Putamen (tissue), 1 donor: Measurements from ENCODE around the gene NUDT3.
"Not testable (repeated sequence)": the region's sequence is repeated elsewhere in the genome, so short reads cannot be mapped to it uniquely, and the experiment has no call there.

Source experiments
- DNase-seq: peaks from one replicate; pipeline ENCODE4 v3.0.0-alpha.2; 2016; ENCODE audit warnings: low spot score

Gene NUDT3

DNA sequence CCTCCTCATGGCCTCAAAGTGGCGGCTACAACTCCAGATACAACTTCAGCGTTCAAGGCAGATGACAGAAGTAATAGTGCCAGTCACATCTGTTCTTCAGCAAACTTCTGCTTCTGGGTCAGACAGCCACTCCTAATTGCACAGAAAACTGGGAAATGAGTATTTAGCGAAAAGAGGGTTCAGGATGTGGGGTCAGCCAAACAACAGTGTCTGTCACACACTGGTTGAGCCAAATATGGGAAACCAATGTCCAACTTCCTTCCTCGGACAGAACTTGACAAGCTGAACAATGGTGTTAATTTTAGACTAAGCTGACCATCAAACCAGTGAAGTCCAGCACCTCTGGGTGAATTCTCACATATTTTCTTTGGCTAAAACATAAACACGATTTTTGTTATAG is 22.1 kb downstream of the NUDT3 start:
- peak; percentile 47 for DNase-seq

GRCh38 chr6:34369385-34369784 is 23.1 kb downstream of the NUDT3 start:
- no peak for DNase-seq

DNA sequence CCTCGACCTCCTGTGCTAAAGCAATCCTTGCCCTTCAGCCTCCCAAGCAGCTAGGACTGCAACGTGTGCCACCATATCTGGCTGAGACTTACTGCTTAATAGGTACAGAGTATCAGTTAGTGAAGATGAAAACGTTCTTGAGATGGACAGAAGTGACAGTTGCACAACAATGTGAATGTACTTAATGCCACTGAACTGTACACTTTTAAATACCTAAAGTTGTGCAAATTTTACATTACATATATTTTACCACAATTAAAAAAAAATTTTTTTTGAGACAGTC is 25.9 kb downstream of the NUDT3 start:
- DNase-seq: no peak

DNA sequence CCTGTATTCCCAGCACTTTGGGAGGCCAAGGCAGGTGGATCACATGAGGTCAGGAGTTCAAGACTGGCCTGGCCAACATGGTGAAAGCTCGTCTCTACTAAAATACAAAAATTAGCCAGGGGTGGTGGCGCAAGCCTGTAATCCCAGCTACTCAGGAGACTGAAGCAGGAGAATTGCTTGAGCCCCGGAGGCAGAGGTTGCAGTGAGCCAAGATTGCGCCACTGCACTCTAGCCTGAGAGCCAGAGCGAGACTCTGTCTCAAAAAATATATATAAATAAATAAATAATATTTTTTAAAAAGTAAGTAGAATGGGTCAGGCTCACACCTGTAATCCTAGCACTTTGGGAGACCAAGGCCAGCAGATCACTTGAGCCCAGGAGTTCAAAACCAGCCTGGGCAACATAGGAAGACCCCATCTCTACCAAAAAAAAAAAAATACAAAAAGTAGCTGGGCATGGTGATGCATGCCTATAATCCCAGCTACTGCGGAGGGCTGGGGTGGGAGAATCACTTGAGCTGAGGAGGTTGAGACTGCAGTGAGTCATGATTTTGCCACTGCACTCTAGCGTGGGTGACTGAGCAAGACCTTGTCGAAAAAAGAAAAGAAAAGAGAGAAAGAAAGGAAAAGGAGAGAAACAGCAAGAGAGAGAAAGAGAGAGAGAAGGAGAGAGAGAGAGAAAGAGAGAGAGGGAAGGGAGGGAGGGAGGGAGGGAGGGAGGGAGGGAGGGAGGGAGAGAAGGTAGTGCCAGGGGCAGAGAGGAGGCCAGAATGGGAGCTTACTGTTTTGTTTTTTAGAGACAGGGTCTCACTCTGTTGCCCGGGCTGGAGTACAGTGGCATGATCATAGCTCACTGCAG is 26.5 kb downstream of the NUDT3 start:
- DNase-seq: peak; percentile 58

DNA sequence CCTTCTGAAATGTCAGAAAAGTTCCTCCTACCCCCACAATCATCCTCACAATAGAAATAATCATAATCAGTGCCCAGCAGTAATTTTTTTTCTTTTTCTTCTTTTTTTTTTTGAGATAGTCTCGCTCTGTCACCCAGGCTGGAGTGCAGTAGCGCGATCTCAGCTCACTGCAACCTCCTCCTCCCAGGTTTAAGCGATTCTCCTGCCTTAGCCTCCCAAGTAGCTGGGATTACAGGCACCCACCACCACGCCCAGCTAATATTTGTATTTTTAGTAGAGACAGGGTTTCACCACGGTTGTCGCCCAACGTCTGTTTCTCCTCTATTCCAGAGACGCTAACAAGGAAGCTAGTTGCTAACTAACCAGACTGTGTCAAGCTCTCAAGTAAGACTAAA is 28.8 kb downstream of the NUDT3 start:
- not testable (repeated sequence) for DNase-seq

GRCh38 chr6:34362909-34363680 is 29.4 kb downstream of the NUDT3 start:
- no peak for DNase-seq

GRCh38 chr6:34362176-34362575 is 30.3 kb downstream of the NUDT3 start:
- DNase-seq: no peak

- no peak for DNase-seq
Observed at GRCh38 chr6:34360556-34360955, 31.9 kb downstream of the NUDT3 start.

- no peak for DNase-seq
Observed at GRCh38 chr6:34359418-34360158, 32.9 kb downstream of the NUDT3 start.

- no peak for DNase-seq
Observed at GRCh38 chr6:34358389-34358905, 34.0 kb downstream of the NUDT3 start.

GRCh38 chr6:34357937-34358336 is 34.5 kb downstream of the NUDT3 start:
- no peak for DNase-seq

DNA sequence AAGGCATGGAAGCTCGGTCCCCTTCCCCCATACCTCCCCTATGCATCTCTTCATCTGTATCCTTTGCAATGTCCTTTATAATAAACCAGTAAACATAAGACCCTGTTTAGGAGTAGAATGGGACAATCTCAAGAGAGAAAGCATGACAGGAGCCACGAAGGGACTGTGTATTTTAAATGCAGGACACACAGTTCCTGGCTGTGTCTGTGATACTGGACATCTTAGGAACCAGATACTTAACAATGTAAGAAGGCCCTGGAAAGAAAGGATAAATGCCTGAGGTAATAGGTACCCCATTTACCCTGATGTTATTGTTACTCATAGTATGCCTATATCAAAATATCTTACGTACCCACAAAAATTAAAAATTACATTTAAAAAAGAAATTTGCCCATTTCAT is 36.6 kb downstream of the NUDT3 start:
- no peak for DNase-seq

GRCh38 chr6:34354230-34354629 is 38.2 kb downstream of the NUDT3 start:
- not testable (repeated sequence) for DNase-seq

DNA sequence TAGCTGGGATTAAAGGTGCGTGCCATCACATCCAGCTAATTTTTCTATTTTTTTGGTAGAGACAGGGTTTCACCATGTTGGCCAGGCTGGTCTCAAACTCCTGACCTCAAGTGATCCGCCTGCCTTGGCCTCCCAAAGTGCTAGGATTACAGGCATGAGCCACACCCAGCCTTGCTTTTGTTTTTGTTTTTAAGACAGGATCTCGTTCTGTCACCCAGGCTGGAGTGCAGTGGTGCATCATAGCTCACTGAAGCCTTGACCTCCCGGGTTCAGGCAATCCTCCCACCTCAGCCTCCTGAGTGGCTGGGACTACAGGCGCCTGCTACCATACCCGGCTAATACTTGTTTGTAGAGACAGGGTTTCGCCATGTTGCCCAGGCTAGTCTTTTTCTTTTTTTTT is 38.9 kb downstream of the NUDT3 start:
- not testable (repeated sequence) for DNase-seq

- DNase-seq: no peak
Observed at GRCh38 chr6:34352305-34352937, 40.0 kb downstream of the NUDT3 start.

DNA sequence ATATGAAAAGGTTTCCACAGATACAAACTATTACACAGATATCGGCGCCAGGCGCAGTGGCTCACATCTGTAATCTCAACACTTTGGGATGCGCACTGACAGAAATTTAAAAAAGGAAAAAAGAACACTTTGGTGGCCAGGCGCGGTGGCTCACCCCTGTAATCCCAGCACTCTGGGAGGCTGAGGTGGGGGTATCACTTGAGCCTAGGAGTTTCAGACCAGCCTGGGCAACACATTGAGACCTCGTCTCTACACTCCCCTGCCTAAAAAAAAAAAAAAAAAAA is 41.6 kb downstream of the NUDT3 start:
- no peak for DNase-seq

- no peak for DNase-seq
Observed at GRCh38 chr6:34350137-34350933, 42.1 kb downstream of the NUDT3 start.

DNA sequence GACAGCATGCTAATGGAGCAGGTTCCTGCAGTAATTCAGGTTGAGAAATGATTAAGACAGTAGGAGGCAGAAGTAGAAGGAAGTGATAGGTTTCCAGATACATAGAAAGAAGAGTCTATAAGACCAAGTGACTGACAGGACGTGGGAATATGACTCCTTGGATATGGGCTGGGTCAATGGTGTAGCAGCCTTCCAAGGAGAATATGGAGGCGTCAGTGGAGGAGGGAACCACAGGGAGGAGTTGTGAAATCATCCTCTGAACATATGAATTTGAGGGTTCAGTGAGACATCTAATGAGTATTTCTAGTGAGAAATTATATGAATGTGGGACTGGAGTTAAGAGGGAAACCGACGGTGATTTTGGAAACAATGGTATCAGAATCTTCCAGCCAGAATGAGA is 43.3 kb downstream of the NUDT3 start:
- peak; percentile 82 for DNase-seq

- DNase-seq: no peak
Observed at GRCh38 chr6:34347303-34347702, 45.2 kb downstream of the NUDT3 start.

GRCh38 chr6:34346175-34347119 is 46.0 kb downstream of the NUDT3 start:
- no peak for DNase-seq
